ENCODE results near the gene PPP2R5C. TPM values are rescaled to one million over a fixed set of nuclear protein-coding genes. Genes with fewer than 3 reads are reported as not detected.

PPP2R5C gene
- total and polyA plus RNA-seq, 2 of the 8 experiments (the other 6 are each of a cell fraction or from before 2014, with no cell fraction given): 49.6 to 95.9 TPM

DNA sequence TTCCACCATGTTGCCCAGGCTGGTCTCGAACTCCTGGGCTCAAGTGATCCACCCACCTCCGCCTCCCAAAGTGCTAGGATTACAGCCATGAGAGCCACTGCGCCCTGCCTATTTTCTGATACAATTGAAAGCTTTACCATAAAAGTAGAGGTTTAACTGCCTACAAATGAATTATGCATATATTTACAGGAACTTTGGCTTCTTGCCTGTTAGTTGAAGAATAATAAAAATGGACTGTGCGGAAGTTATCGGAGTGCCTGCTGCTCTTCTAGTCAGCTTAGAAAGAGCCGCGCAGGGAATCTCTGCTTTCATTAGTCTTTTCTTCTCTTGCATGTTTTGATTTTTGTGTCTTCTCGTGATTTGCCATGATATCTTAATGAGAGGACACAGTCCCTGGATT, 34.5 kb downstream of the PPP2R5C start:
- Histone ChIP-seq H2BK12ac (ENCODE audit: low read depth, low read length) (no peak overlapping the region), H2AK5ac (ENCODE audit: low read depth, low read length) (no peak overlapping the region), H4K5ac (ENCODE audit: insufficient read length, low read depth, low read length) (no peak overlapping the region), H3K4ac (replicated peaks; ENCODE audit: insufficient read length, low read depth, low read length) (no peak overlapping the region), H3K36me3 (ENCODE audit: control insufficient read depth in 2 of 4, insufficient read depth in 4 of 4, low read length in 3 of 4) (no peaks in the 10 kb centered on the region), H2BK20ac (ENCODE audit: low read length) (no peak overlapping the region), H3K9me3 (ENCODE audit: insufficient read depth in 2 of 2, low read depth in 1 of 2, low read length in 1 of 2) (no peaks in the 10 kb centered on the region), H2BK5ac (ENCODE audit: low read depth, low read length) (no peak overlapping the region), H2BK120ac (replicated peaks; ENCODE audit: low read depth, low read length) (no peak overlapping the region), H3K4me3 (ENCODE audit: extremely low read depth in 1 of 4, insufficient read depth in 2 of 4, low read depth in 3 of 4, low read length in 4 of 4) (no peak overlapping the region), H3K9ac (replicated peaks in 1 of 4; ENCODE audit: extremely low read depth in 1 of 4, low read depth in 3 of 4, low read length in 3 of 4) (no peak overlapping the region), H3K4me2 (ENCODE audit: insufficient read depth in 1 of 2, low read depth in 2 of 2, low read length in 2 of 2) (no peak overlapping the region), H2BK15ac (ENCODE audit: low read length) (no peak overlapping the region), H4K20me1 (replicated peaks in 1 of 2; ENCODE audit: control insufficient read depth in 1 of 2, insufficient read depth in 2 of 2, low read length in 2 of 2) (no peaks in the 10 kb centered on the region), H3K56ac (replicated peaks; ENCODE audit: insufficient read length, low read depth, low read length) (no peak overlapping the region), H3K4me1 (replicated peaks in 1 of 4; ENCODE audit: control insufficient read depth in 3 of 4, insufficient read depth in 4 of 4, low read length in 3 of 4) (no peaks in the 10 kb centered on the region), H2AFZ (ENCODE audit: low read length) (no peak overlapping the region), H3K79me1 (ENCODE audit: low read depth, low read length) (no peaks in the 10 kb centered on the region), H3K14ac (ENCODE audit: insufficient read length) (no peak overlapping the region), H3K27me3 (replicated peaks in 1 of 4; ENCODE audit: control insufficient read depth in 3 of 4, extremely low read depth in 1 of 4, insufficient read depth in 3 of 4, low read length in 3 of 4) (no peaks in the 10 kb centered on the region), H3K79me2 (ENCODE audit: control insufficient read depth in 1 of 2, insufficient read depth in 2 of 2, low read length in 2 of 2) (no peaks in the 10 kb centered on the region), H4K91ac (replicated peaks; ENCODE audit: insufficient read length, low read length) (no peak overlapping the region), H3K23me2 (ENCODE audit: low read depth, low read length) (no peaks in the 10 kb centered on the region), H3K23ac (ENCODE audit: insufficient read length) (no peak overlapping the region), H4K8ac (ENCODE audit: extremely low read depth, insufficient read depth, low read length) (no peak overlapping the region; the same call in 1 of the 2 replicates), H3K18ac (ENCODE audit: extremely low read depth, low read length) (no peak overlapping the region), H3K27ac (ENCODE audit: low read depth, low read length) (no peak overlapping the region)
- 87% methylated on average over 8 of the region's 8 CpGs; no CpG with 5 or more reads in 1 of the 2 experiments for WGBS, 2 experiments (ENCODE audit: extremely low coverage in 1 of 2, insufficient coverage in 1 of 2, insufficient read length in 1 of 2, insufficient replicate concordance in 2 of 2, low coverage in 1 of 2, low lambda C conversion rate in 2 of 2, missing lambda C conversion rate in 1 of 2)
- no peak for FAIRE-seq
- TF ChIP-seq HDAC6 (IDR thresholded peaks at IDR 0.05; ENCODE audit: low read depth, low read length) (no peak), EGR1 (IDR thresholded peaks at IDR 0.05; ENCODE audit: borderline replicate concordance, low read depth, low read length) (no peak), RNF2 (IDR thresholded peaks at IDR 0.05; ENCODE audit: borderline replicate concordance, low read depth, low read length, missing control alignments, poor library complexity, severe bottlenecking) (no peak), YY1 (IDR thresholded peaks at IDR 0.05; ENCODE audit: low read depth, low read length) (no peak)
- POLR2A ChIA-PET (ENCODE audit: partially characterized antibody): no interaction called here
- no peak for DNase-seq (ENCODE audit: low read depth in 1 of 2, low spot score in 2 of 2)
- CTCF ChIA-PET (ENCODE audit: partially characterized antibody): interaction anchor here (1.3 kb wide), 1 partner anchor 25 kb away, joined by 8 read pairs; no protein-coding TSS in a partner anchor
